ENCODE results near the gene KLHDC4. TPM values are rescaled to one million over a fixed set of nuclear protein-coding genes. Genes with fewer than 3 reads are reported as not detected.
A peak's percentile ranks its signal among the peaks of the same experiment; 100 is the strongest.

The KLHDC4 gene
- total RNA-seq, 1 experiment from 2014 or later: 76.2 TPM

DNA sequence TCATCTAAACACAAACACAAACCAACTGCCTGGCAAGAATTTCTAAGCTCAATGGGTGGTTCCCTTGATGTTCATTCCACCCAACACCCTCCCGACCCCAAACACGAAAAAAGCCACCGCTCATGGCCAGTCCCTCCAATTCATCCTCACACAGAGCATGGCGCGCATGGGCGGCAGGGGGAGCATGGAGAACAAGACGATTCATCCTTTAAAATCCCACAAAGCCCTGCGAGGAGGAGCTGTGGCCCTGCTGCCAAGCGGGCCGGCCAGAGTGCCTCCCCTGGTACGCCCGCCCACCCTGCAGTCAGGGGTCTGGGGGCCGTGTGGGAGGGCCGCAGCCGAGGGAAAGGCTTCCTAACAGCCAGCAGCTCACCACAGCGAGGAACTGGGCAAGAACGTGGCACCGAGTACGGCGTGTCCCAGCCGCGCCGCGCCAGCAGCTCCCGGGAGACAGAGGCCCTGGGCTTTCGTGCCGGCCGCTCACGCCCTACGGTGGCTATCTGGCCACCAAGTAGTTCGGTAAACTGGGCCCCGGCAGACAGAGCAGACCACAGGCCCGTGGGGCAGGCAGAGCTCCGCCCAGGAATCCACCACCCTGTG, 60.9 kb downstream of the KLHDC4 start:
- H4K5ac ChIP-seq (ENCODE audit: insufficient read length, low read depth, low read length): no peak overlapping the region
- no peak overlapping the region for H3K9ac ChIP-seq (ENCODE audit: extremely low read depth, insufficient read length, low read length)
- no peak overlapping the region for H3K14ac ChIP-seq (ENCODE audit: insufficient read depth, low read length)
- H3K4me2 ChIP-seq (ENCODE audit: insufficient read depth, insufficient read length, low read length): no peak overlapping the region
- no peak overlapping the region for H4K91ac ChIP-seq (ENCODE audit: insufficient read length, low read depth, low read length)
- peak overlapping the region in 2 of 3 experiments; percentile 3 to 52; a peak in 2 of 7 replicates for H3K27ac Mint-ChIP-seq
- WGBS (ENCODE audit: extremely low coverage, insufficient read length, low lambda C conversion rate): no CpG with 5 or more reads among the region's 34 CpGs
- H3K23me2 ChIP-seq (ENCODE audit: insufficient read length, low read depth, low read length, poor library complexity, severe bottlenecking): no peaks in the 10 kb centered on the region
- peaks cover 6 to 20% of the 10 kb centered on the region in 2 experiments for H3K4me1 Mint-ChIP-seq
- H4K8ac ChIP-seq (replicated peaks; ENCODE audit: insufficient read length, low read depth, low read length): no peak overlapping the region
- H3K79me2 ChIP-seq (ENCODE audit: insufficient read depth, low read length): no peaks in the 10 kb centered on the region
- H2AK5ac ChIP-seq (ENCODE audit: insufficient read length, low read length): no peak overlapping the region
- no peak overlapping the region for H3K23ac ChIP-seq (ENCODE audit: insufficient read length, low read depth, low read length)
- no peaks in the 10 kb centered on the region for H4K20me1 ChIP-seq (ENCODE audit: control insufficient read depth, insufficient read depth, insufficient read length)
- H3T11ph ChIP-seq (ENCODE audit: low read length): no peak overlapping the region
- no peaks in the 10 kb centered on the region for H3K9me3 ChIP-seq (ENCODE audit: control insufficient read depth, low read depth, low read length)
- no peak overlapping the region for H2BK15ac ChIP-seq (ENCODE audit: low read depth, low read length)
- no peak overlapping the region for H3K4me3 Mint-ChIP-seq
- H3K56ac ChIP-seq (ENCODE audit: insufficient read length, low read depth, low read length): no peak overlapping the region
- H2AFZ ChIP-seq (ENCODE audit: low read length): no peak overlapping the region
- no peaks in the 10 kb centered on the region; the same call in none of the 2 replicates for H3K27me3 Mint-ChIP-seq (ENCODE audit: low read depth)
- no peak overlapping the region for H3K27ac ChIP-seq (ENCODE audit: insufficient read length, low read depth, low read length)
- no peak overlapping the region for H2BK120ac ChIP-seq (ENCODE audit: low read depth, low read length, poor library complexity, severe bottlenecking)
- no peak overlapping the region for H2BK5ac ChIP-seq (ENCODE audit: insufficient read length, low read length)
- H3K79me1 ChIP-seq (ENCODE audit: insufficient read depth, low read depth, low read length, poor library complexity, severe bottlenecking): no peaks in the 10 kb centered on the region
- H2BK12ac ChIP-seq (ENCODE audit: insufficient read length, low read depth, low read length): no peak overlapping the region
- TF ChIP-seq, protein P1, sequence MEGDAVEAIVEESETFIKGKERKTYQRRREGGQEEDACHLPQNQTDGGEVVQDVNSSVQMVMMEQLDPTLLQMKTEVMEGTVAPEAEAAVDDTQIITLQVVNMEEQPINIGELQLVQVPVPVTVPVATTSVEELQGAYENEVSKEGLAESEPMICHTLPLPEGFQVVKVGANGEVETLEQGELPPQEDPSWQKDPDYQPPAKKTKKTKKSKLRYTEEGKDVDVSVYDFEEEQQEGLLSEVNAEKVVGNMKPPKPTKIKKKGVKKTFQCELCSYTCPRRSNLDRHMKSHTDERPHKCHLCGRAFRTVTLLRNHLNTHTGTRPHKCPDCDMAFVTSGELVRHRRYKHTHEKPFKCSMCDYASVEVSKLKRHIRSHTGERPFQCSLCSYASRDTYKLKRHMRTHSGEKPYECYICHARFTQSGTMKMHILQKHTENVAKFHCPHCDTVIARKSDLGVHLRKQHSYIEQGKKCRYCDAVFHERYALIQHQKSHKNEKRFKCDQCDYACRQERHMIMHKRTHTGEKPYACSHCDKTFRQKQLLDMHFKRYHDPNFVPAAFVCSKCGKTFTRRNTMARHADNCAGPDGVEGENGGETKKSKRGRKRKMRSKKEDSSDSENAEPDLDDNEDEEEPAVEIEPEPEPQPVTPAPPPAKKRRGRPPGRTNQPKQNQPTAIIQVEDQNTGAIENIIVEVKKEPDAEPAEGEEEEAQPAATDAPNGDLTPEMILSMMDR (conservative IDR thresholded peaks at IDR 0.05): no peak
- no peaks in the 10 kb centered on the region for H3K4me1 ChIP-seq (ENCODE audit: insufficient read depth, low read length)
- H3K36me3 Mint-ChIP-seq (ENCODE audit: insufficient read depth in 1 of 3, low read depth in 3 of 3): peaks cover 16 to 59% (median 48%) of the 10 kb centered on the region in 3 experiments; a peak in 6 of 7 replicates
- no peak overlapping the region for H2BK20ac ChIP-seq (ENCODE audit: low read depth, low read length, poor library complexity, severe bottlenecking)
- no peak overlapping the region for H3K4ac ChIP-seq (ENCODE audit: low read depth, low read length)
- no peak overlapping the region for H3K18ac ChIP-seq (ENCODE audit: insufficient read length, low read depth, low read length)
- no peak for DNase-seq
- no peaks in the 10 kb centered on the region for H3K9me3 Mint-ChIP-seq
- no peaks in the 10 kb centered on the region for H3K27me3 ChIP-seq (ENCODE audit: insufficient read depth, low read length)

All from H9 (cell line).